SK-N-SH treated with all-trans-retinoic acid at 6 μM for 48 hours (cell line): ENCODE measurements around the gene C1QTNF4.
"Not testable (repeated sequence)": the region's sequence is repeated elsewhere in the genome, so short reads cannot be mapped to it uniquely, and the experiment has no call there.

Source experiments
- ARNTL ChIP-seq: fragments of 450-650 bp; formaldehyde crosslinking; IDR thresholded peaks from 2 replicates; pipeline ENCODE4 v1.5.0; 2020; ENCODE audit warnings: low read depth, mild to moderate bottlenecking, moderate library complexity, borderline replicate concordance
- BACH2 ChIP-seq: fragments of 250-450 bp; sonication (Bioruptor Pico); IDR thresholded peaks from 2 replicates; pipeline ENCODE4 v1.9.0; 2021; ENCODE audit warnings: mild to moderate bottlenecking, borderline replicate concordance
- CSRNP3 ChIP-seq: fragments of 250-450 bp; sonication (Bioruptor Pico); IDR thresholded peaks from 2 replicates; pipeline ENCODE4 v1.5.1; 2021; ENCODE audit warnings: mild to moderate bottlenecking, moderate library complexity
- ISL1 ChIP-seq: fragments of 250-450 bp; sonication (Bioruptor Pico); IDR thresholded peaks from 2 replicates; pipeline ENCODE4 v2.1.2; 2022; ENCODE audit warnings: mild to moderate bottlenecking, moderate library complexity
- PATZ1 ChIP-seq: fragments of 250-450 bp; sonication (Bioruptor Pico); IDR thresholded peaks from 2 replicates; pipeline ENCODE4 v1.8.0; 2020; ENCODE audit warnings: mild to moderate bottlenecking, moderate library complexity, borderline replicate concordance
- POU6F1 ChIP-seq: fragments of 250-450 bp; sonication (Bioruptor Pico); IDR thresholded peaks from 2 replicates; pipeline ENCODE4 v1.8.0; 2021; ENCODE audit warnings: low read depth, mild to moderate bottlenecking, moderate library complexity, borderline replicate concordance
- RARB ChIP-seq: fragments of 250-450 bp; sonication (Bioruptor Pico); IDR thresholded peaks from 2 replicates; pipeline ENCODE4 v1.8.0; 2021; ENCODE audit warnings: mild to moderate bottlenecking, moderate library complexity
- TCF4 ChIP-seq: fragments of 250-450 bp; sonication (Bioruptor Pico); IDR thresholded peaks from 2 replicates; pipeline ENCODE4 v1.8.0; 2021; ENCODE audit warnings: mild to moderate bottlenecking, moderate library complexity, borderline replicate concordance
- TOX ChIP-seq: fragments of 250-450 bp; sonication (Bioruptor Pico); IDR thresholded peaks from 2 replicates; pipeline ENCODE4 v1.8.0; 2021; ENCODE audit warnings: mild to moderate bottlenecking, moderate library complexity, borderline replicate concordance
- ZC3H10 ChIP-seq: fragments of 250-450 bp; sonication (Bioruptor Pico); IDR thresholded peaks from 2 replicates; pipeline ENCODE4 v1.5.1; 2021; ENCODE audit warnings: mild to moderate bottlenecking, moderate library complexity
- ZFP3 ChIP-seq: fragments of 250-450 bp; sonication (Bioruptor Pico); IDR thresholded peaks from 2 replicates; pipeline ENCODE4 v1.5.0; 2020; ENCODE audit warnings: mild to moderate bottlenecking, moderate library complexity
- TF ChIP-seq, protein P1 (sequence below): fragments of 250-450 bp; sonication (Bioruptor Pico); IDR thresholded peaks from 2 replicates; pipeline ENCODE4 v1.5.1; 2020; ENCODE audit warnings: low read depth, mild to moderate bottlenecking, moderate library complexity

DNA sequence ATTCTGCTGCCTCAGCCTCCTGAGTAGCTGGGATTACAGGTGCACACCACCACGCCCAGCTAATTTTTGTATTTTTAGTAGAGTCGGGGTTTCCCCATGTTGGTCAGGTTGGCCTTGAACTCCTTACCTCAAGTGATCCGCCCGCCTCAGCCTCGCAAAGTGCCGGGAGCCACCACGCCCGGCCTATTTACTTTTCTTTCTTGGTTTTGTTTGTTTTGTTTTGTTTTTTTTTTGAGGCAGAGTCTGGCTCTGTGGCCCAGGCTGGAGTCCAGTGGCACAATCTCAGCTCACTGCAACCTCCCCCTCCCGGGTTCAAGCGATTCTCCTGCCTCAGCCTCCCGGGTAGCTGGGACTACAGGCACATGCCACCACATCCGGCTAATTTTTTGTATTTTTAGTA lies 37.2 kb downstream of the C1QTNF4 start:
- not testable (repeated sequence) for TF ChIP-seq RARB, BACH2, ZC3H10, ARNTL, TOX, ZFP3, PATZ1, CSRNP3, TCF4, ISL1, POU6F1 (CRISPR knock-in tag)
- TF ChIP-seq, protein P1, sequence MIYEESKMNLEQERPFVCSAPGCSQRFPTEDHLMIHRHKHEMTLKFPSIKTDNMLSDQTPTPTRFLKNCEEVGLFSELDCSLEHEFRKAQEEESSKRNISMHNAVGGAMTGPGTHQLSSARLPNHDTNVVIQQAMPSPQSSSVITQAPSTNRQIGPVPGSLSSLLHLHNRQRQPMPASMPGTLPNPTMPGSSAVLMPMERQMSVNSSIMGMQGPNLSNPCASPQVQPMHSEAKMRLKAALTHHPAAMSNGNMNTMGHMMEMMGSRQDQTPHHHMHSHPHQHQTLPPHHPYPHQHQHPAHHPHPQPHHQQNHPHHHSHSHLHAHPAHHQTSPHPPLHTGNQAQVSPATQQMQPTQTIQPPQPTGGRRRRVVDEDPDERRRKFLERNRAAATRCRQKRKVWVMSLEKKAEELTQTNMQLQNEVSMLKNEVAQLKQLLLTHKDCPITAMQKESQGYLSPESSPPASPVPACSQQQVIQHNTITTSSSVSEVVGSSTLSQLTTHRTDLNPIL (CRISPR knock-in tag) = not testable (repeated sequence)
